GM21825 (cell line): ENCODE measurements around the gene SNCG.
"Not testable (repeated sequence)": the region's sequence is repeated elsewhere in the genome, so short reads cannot be mapped to it uniquely, and the experiment has no call there.

ENCODE experiments used
- ATAC-seq: cut with Tn5 transposase; IDR thresholded peaks from one replicate; pipeline ENCODE4 v1.9.1; 2021; ENCODE audit warnings: mild to moderate bottlenecking, moderate library complexity; ENCODE audit not compliant: unreplicated experiment

Gene SNCG

DNA sequence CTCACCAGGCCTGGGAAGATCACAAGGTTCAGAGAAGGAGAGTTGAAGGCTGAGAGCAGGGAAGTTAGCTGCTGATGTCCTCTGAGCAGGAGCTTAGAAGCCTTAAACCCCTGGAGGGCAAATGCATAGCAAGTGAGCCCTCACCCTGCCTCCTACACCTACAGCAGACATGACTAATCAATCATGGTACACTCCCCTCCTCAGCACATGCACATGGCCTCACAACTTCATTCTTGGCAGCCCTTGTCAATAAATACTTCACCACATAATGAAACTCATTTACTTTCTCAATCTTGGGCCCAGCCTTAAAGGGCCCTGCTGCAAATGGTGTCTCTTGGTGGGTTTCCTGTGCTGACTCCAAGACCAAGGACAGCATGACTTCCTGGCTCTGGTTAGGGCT, 13.9 kb upstream of the SNCG start:
- no peak for ATAC-seq

DNA sequence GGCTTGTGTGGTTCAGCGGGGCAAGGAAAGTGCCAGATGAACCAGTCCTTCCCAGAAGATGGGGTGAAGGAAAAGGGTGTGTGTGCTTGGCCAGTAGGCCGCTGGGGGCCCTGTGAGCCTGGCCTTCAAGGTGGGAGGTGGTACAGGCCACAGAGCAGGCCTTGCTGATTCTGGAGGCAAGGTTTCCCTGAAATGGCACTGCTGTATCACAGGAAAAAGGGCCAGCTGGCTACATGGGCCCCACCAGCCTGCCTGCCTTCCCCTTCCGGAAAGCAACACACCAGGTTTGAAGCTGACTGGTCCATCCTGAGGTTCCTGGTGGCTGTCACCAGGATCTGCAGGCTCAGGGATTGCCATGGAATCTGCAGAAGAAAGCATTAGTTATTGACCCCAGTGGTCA, 13.5 kb upstream of the SNCG start:
- ATAC-seq, result no peak

DNA sequence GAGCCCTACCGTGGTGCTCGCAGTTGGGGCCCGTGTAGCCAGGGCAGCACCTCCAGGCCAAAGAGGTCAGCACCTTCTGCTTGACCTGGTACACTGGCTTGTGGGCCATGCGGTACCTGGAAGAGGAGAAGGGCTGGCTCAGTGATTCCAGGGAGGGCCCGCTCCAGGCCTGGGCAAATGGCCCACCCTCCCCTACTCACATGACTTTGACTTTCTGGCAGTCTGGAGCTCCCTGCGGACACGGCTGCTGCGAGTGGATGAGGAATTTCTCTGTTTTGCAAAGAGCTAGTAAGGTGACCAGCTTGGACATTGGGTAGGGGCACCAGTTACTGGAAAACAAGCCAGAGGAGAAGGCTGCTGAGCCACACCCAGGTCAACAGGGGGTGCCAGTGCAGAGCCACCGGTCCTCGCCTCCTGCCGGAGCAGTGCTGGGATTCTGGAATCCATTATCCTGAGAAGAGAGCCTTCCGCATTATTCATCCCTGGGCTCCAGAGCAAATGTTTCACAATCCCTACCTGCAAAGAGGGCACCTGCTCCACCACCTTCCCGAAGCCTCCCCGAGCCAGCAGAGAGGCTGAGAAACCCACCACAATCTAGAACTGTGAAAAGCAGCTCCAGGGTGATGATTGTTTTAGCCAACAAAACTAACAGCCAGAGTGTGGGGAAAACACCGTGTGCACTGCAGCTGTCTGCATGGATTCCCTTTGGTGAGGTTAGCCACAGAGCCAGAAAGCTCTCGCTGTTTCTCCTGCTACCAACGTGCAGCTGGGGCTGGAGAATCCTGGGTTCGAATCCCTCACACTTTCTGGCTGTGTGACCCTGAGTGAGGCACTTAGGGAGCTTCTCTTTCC, 12.8 kb upstream of the SNCG start:
- no peak for ATAC-seq

DNA sequence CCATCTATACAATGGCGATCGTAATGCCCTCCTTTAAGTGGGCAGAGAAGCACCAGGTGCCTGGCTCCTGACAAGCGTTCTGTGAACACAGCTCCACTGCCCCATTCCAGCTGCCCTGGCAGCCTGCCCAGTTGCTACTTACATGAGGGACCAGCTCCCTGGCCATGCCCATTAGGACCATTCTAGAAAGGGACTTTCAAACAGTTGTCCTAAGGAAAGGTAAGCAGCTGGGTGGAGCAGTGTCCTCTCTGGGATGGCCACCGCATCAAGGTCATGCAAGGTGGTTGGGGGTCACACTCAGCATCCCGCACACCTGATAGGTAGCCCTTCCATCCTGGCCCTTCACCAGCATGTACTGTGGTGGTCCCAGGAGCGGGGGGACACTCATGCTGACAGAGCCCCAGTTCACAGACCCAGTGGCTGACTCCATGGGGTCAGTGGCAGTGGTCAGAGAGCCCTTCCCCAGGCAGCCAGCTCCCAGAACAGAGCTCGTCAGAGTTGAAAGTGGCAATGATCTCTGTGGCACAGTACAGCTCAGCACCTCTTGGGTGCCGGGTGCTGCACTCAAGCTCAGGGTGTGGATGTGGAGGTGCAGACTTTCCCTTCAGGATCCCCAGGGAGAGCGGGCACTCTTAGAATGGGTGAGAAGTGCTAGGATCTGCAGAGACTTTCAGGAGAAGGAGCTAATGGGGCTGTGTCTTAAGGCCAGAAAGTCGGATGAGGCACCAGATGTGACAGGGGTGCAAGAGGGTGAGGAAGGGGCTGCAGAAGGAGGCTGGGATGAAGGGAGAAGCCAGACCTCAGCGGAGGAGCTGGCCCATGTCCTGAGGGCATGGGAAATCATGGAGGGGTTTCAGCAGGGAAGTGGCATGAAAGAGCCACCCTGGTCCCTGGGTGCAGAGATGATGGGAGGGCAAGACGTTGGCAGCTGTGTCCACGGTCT, 11.9 kb upstream of the SNCG start:
- ATAC-seq, result no peak

DNA sequence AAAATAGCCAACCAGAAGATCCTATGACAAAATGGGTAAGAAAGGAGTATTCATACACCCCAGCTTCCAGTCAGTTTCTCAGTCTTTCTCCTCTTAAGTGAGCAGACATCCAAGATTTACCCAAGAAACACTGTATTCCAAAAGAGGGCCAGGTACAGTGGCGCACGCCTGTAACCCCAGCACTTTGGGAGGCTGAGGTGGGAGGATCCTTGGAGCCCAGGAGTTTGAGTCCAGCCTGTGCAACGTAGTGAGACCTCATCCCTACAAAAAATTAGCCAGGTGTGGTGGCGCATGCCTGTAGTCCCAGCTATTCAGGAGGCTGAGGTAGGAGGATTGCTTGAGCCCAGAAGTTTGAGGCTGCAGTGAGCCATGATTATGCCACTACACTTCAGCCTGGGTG, 10.6 kb upstream of the SNCG start:
- not testable (repeated sequence) for ATAC-seq

DNA sequence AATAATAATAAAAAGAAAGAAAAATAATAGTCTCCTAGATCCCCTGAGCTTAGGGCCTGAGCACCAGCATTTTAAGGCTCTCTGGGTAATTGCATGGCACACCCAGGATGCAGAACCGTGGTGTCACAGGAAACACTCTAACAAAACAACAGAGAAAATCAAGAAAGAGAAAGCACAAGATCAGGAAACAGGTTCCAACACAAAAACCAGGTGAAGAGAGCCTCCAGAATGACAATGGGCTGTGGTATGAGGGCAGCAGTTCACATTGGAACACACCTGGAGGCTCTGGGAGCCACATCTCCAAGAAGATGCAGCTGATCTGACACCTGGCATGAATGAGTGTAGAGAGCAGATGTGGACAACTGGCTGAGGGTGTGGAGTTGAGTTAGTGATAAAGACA, 8.1 kb upstream of the SNCG start:
- no peak for ATAC-seq

DNA sequence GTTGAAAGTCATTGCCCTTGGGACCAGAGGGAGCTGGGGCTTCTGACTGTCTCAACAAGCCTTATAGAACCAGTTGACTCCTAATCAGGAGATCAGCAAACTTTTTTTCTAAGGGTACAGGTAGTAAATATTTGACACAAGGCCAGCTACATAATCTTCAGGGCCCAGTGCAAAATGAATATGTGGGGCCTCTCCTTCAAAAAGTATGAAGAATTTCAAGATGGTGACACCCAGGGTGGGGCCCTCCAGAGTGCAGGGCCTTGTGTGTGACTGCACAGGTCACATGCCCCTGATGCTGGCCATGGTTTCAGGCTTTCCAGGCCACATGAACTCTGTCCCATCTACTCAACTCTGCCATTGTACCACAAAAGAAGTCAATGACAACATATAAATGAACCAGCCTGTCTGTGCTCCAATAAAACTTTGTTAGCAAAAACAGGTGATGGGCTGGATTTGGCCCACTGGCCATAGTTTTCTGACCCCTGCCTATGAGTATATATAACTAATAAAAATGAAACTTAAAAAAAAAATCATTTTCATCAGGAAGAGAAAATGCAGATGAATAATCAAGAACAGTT, 7.1 kb upstream of the SNCG start:
- ATAC-seq, result no peak

DNA sequence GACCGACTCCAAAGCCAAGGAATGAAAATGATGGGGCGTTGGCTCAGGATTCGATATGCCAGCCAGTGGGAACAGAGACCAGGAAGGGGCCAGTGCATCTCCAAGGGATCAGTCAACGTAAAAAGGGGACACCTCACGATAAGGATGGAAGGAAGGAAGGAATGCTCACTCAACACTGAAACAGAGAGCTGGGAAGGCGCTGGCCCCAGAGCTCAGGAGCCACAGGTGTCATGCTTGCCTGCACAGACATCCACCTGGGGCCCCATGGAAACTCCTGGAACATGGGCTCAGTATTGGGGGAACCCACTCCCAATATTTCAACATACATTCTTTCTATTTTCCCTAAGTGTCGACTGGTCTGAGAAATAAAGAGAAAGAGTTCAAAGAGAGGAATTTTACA, 6.3 kb upstream of the SNCG start:
- no peak for ATAC-seq

DNA sequence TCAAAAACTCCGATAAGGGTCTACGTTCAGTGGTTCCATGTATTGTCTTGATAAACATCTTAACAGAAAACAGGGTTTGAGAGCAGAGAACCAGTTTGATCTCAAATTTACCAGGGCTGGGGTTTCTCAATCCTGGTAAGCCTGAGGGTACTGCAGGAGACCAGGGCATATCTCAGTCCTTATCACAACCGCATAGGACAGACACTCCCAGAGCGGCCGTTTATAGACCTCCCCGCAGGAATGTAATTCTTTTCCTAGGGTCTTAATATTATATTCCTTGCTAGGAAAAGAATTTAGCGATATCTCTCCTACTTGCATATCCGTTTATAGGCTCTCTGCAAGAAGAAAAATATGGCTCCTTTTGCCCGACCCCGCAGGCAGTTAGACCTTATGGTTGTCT, 5.7 kb upstream of the SNCG start:
- not testable (repeated sequence) for ATAC-seq

DNA sequence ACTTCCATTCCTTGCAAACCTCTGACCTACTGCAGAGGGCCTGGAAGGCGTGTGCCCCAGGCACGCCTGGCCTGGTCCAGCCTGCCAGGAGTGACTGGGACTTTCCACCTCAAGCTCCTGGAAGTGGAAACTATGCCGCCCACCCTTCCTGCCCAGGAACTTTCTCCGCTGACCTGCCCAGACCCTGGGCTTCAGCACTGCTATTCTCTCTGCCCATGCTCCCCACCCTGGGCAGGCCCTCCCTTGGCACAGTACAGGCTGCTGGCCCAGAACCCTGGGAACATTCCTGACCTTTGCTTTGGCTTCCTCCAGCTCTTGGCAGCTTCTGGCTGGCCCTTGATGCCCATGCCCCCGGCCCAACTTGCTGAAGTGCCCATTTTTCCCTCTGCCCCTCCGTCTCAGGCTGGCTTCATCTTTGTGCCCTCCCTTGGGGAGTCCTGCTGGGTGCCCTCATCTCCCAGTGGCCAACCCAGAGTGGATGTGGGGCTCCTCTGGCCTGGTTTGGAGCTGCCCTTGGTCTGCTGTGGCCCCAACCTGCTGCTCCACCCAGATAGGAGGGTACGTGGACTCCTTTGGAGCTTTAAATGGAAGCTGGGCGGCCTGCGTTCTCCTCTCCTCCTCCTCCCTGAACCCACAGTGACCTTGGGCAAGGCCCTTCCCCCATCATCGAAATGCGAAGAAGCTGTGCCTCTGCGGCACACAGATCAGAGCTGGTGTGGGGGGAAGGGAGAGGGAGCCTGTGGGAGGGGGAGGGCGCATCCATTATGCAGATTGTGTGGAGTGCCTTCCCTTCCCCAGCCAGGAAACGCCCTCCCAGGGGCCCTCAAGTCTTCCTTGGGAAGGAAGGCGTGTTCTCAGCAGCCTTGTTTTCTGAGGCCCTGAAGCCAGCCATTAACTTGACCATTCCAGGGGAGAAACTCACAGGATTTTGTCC, 4.4 kb upstream of the SNCG start:
- ATAC-seq, result no peak

DNA sequence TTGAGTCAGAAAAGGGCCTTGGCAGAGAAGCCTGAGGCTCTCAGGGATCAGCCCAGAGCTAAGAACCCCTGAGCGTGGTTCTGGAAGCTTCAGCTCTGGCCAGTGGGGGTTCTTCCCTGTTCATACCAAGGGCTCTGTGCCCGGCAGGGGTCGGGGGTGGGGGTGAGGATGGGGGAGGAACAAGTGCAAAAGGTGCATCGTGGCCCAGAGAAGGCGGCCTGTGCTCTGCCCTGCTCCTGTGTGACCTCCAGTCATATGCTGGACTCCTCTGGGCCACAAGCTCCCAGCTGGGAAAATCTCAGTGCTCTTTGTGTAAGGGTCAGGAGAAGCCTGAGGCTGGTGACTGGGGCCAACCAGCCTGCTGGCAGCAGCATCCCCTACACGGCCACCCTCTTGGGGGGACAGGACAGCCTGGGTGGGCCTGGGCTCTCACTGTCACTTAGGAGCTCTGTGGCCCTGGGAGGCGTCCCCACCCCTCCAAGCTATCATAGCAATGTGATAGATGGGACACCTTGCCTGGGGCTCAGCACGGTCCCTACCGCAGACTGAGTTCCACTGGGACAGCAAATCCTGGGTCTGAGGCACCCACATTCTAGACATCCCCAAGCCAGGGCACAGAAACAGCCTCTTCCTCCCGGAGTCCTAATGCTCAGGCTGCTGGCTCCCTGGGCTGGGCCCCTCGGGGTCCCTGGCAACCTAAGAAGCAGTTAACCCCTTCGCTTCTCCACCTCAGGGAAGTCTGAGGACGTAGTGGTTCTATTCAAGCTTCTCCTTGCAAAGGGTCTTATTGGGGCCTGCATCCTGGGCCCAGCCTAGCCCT, 3.5 kb upstream of the SNCG start:
- no peak for ATAC-seq

DNA sequence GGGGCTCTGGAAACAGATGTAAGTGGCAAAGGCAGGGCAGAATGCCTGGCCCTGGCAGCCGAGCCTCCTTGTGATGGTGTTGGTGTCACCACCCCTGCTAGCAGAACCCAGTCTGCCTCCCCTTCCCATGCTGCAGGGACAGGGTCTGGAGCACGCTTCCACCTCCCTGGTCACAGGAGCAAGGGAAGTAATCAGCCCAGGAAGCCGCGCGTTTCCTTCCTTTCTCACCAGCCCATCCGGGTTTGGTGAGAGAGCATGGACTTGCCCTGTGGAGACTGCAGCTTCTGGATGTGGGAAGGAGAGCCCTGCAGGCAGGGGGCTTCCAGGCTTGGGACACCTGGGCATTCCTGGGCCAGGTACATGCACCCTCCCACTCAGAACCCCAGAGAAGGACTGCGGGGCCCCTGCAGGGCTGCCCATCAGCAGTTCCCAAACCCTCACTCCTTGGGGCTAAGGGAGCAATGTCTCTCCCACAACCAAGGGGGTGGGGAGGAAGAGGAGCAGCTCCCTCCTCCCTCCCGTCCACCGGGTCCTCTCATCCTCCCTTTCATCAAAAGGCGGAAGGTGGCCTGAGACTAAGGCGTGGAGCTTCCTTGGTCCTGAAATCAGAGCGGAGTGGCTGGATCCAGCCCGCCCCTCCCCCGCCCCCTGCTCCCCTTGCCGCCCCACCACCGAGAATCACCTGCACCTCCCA, 2.8 kb upstream of the SNCG start:
- ATAC-seq, result no peak

DNA sequence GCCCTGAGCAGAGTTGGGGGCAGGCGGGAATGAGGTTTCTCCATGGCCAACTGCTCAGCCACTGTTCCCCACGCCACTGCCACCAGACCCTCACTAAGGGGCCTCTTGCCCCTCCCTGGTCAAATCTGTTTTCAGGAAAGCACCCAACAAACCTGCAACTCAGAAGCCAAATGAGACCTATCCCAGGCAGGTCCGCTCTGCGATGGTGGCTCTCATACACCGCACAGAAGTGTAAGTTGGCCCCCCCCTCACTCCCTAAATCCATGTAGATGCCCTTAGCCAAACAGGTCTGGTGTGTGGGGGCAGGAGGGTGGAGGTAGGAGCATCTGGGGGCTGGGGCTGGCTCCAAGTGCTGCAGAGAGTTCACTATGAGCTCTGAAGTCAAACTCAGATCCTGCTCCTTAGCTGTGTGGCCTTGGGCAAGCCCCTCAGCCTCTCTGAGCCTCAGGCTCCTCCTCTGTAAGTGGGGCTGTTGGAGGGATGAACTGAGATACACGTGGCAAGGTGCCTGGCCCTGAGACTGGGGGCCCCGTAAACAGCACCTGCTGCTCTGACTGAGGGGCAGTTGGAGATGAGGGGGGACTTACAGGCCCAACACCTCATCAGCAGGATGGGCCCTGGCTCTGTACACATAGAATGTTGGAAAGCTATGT, 2.1 kb upstream of the SNCG start:
- no peak for ATAC-seq

DNA sequence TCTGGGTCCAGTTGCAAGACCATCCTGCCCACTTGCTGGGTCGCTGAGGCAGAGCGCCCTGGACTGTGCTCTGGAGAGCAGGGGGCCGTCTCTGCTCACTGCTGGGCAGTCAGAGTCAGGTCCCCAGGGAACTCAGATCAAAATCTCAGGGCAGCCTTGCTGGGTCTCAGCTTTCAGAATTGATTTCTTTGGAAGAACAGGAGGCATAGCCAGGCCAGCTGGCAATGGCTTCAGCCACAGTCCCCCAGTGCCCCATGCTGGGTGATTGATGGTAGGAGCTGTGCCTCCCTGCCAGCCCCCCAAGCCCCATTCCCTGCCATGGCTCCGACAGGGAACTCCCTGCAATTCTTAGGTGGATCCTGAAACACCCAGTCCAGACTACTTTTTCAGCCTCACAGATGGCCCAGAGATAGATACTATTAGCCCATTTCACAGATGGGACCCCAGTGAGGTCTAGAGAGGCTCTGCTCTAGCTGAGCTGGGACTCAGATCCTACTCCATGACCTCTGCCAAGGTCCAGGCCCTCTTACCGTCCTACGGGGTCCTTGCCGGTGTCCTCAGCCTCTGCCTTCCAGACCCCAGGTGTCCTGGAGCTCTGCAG, 1.5 kb upstream of the SNCG start:
- ATAC-seq, result no peak

DNA sequence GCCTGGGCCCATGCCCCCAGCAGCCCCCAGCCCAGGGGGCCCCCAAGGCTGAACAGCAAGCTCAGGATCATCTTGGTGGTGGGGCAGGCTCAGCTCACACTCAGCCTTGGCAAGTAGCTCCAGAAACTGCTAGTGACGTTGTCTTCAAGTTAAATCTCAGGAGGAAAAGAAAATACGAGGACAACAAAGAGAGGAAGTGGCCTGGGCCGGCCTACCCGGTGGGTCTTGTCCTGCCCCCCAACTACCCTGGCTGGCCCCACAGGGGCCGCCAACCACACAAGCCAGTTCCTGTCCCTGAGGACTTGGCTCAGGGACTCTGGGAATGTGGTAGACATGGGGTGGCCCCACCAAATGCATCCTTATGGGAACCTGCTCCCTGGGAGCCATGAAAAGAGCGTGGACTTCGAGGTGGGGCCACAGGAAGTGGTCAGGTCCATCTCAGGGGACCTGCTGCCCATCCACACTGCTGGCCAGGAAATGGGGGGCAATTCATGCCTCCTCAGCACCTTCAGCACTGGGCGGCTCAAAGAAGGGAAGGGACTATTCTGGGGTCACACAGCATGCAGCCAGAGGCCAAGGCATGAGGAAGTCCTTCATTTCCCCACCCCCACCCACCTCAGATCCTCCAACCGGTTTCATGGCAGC, 806 bp upstream of the SNCG start, which contains the start of gene MMRN2:
Gene MMRN2, minus strand, starts transcription at position 145 of the 645 bp plus-strand sequence. Its CDS starts 74 bp downstream, at position 71.
- ATAC-seq, result no peak

DNA sequence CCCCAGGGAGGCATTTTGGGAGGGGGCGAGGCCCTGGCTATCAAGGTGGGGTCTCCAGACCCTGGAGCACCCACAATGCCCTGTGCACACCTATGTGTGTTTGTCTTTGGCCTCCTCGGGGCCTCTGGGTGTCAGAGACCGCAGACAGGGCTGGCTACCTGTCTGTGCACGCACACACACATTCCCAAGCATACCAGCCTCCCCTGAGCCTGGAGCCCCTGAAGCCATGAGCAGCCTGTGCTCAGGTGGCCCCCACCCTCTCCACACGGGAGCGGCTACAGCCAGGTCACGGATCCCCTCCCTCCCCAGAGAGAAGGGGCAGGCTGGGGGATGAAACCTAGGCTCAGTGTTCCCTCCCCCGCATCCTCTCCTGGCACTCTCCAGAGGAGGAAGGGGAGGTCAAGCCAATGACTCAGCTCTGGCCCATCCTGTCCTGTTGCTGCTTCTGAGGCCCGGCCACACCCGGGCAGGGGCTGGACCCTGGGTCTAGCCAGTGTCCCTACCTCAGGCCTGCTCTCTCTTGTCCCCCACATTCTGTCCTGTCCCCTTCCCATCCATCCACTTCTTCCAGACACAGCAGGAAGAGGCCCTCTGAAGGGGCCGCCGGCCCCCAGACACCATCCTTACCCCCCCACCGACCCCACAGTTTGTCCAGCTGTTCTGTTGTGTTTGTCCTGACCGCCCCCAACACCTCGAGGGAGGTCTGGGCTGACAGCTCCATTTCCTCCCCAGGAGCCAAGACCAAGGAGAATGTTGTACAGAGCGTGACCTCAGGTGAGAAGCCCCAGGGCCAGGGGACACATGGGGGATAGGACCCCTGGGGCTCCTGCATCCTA, 720 bp downstream of the SNCG start:
- no peak for ATAC-seq

DNA sequence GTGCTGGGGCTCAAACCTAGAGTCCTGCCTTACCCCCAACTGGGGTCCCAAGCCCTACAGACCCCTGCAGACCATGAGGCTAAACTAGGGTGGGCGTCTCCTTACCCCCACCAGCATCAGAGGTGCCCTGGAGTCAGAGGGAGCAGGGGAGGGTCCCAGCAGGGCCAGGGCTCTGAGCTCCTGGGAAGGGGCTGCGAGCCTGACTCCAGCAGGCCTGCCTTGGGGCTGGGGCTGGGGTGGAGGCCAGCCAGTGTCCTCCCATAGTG, 1.3 kb downstream of the SNCG start:
- no peak for ATAC-seq
